DMS53 (cell line): ENCODE results near the gene ZDHHC8.

ENCODE experiments used
- DNase-seq: peaks from one replicate; lab custom pipeline; 2025; lab: John Stamatoyannopoulos, UW

The ZDHHC8 gene

DNA sequence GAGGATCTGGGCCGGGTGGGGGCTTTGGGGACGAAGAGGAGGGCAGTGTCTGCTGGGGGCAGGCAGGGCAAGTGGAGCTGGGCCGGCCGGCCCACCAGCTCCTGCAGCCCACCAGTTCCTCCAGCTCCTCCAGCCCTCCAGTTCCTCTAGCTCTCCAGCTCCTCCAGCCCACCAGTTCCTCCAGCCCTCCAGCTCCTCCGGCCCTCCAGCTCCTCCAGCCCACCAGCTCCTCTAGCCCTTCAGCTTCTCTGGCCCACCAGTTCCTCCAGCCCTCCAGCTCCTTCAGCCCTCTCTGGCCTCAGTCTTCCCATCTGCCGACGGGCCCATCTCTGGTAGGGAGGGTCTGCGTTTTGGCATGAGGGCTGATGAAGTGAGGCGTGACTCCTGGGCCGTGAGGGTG, 28.4 kb downstream of the ZDHHC8 start:
- DNase-seq, result no peak

DNA sequence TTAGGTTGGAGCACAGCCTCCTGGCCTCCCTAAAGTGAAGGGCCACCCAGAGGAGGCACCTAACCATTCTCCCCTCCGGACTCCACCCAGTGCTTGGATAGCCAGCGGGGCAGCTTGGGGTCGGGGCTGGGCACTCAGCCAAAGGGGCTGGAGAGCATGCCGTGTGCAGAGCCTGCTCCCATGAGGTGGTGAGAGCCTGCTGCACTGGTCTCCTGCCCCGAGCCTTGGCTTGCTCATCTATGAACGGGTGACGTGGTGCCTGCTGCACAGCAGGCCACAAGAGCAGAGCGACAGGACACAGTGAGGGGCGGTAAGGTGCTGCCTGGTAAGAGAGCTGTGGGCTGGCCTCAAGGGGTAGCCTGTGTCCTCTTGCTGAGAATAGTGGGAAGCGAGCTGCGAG, 33.3 kb downstream of the ZDHHC8 start:
- no peak for DNase-seq

DNA sequence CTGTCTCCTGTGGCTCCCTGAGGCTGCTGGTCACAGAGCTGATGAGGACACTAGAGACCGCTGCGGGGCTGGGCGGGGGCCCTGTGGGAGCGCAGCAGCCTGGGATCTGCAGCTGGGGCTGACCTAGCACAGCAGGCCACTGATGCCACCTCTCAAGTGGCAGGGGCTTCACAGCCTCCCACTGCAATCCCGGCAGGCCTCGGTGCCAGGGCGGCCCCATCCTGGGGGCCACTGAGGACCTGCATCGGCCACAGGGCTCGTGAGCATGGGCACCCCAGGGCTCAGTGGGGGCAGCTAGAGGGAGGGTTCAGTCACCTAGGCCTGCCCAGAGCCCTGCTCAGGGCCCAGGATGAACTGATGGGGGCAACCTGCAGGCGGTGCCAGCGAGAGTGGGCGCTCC, 33.8 kb downstream of the ZDHHC8 start:
- DNase-seq, result no peak

DNA sequence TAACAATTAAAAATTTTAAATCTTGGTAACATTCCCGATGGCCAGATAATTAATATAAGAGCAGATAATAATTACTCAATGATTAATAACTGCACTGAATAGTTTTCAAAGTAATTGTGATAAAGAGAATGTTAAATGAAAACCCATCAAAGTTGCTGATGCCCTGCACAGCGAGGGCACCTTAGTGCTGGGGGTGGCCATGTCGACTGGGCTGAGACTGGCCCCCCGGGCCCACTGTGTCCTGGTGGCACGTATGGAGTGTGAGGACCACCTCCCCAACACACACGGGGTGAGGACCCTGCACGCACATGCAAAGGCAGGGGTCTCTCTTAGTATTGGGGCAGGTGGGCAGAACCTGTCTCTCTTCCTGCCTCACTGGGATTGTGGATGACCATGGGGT, 34.3 kb downstream of the ZDHHC8 start:
- no peak for DNase-seq

DNA sequence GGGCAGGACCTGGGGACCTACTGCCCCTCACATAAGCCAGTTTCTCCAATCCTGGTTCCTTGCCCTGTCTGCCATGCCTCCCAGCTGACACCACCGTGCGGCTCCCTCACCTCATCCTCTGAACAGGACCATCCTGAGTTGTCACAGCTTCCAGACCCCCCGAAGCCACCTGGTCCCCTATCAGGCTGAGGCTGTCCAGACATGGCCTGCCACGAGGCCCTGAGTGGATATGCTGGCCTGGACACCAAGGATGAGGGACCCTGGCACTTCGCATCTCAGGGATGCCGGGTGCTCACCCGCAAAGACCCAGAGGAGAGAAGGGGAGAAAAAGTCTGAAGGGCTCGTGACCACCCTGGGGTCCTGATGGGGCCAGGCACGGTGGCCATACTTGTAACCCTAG, 35.1 kb downstream of the ZDHHC8 start:
- DNase-seq, result no peak

GRCh38 chr22:20167643-20168322, 36.2 kb downstream of the ZDHHC8 start:
- DNase-seq, result no peak

GRCh38 chr22:20169253-20169822, 37.7 kb downstream of the ZDHHC8 start:
- DNase-seq, result no peak

- DNase-seq, result no peak
Measured at GRCh38 chr22:20170170-20170569, 38.6 kb downstream of the ZDHHC8 start.

GRCh38 chr22:20171288-20172140, 39.9 kb downstream of the ZDHHC8 start:
- DNase-seq, result no peak

DNA sequence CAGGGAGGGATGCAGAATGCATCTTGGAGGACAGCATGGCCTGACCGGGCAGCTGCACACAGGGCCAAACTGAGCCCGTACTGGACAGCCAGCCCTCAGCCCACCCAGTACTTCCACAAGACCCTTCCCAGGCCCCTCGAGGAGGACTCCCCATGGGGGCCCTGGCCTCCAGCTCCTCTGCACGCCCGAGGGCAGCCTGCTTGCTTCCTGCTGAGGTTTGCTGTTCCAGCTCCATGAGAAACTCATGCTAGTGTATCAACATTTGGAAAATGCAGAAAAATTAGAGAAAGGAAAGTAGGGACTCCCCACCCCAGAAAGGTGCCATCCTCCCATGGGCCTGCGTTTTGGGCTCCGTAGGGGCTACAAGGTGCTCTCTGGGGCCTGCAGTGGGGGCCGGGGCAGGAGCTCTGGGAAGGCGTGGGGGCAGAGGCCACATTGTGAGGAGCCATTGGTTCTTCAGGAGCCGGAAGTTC, 40.6 kb downstream of the ZDHHC8 start:
- no peak for DNase-seq

DNA sequence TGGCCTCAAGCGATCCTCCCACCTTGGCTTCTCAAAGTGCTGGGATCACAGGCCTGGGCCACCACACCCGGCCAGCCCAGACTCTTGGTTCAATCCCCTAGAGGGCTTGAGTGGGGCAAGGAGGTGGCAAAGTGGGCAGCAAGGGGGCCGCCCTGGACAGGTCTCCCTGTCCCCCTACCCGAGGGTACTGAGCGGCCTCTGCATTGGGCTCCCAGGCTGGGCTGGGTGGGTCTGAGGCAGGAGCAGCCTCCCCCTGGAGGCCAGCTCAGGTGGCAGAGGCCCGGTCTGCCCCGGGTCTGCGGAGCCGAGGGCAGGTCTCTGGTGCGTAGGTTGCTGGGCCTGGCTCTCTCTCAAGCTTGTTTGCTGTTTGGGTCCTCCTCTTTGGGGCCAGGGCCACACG, 41.6 kb downstream of the ZDHHC8 start:
- DNase-seq, result no peak

GRCh38 chr22:20173772-20174171, 42.2 kb downstream of the ZDHHC8 start:
- DNase-seq, result no peak

DNA sequence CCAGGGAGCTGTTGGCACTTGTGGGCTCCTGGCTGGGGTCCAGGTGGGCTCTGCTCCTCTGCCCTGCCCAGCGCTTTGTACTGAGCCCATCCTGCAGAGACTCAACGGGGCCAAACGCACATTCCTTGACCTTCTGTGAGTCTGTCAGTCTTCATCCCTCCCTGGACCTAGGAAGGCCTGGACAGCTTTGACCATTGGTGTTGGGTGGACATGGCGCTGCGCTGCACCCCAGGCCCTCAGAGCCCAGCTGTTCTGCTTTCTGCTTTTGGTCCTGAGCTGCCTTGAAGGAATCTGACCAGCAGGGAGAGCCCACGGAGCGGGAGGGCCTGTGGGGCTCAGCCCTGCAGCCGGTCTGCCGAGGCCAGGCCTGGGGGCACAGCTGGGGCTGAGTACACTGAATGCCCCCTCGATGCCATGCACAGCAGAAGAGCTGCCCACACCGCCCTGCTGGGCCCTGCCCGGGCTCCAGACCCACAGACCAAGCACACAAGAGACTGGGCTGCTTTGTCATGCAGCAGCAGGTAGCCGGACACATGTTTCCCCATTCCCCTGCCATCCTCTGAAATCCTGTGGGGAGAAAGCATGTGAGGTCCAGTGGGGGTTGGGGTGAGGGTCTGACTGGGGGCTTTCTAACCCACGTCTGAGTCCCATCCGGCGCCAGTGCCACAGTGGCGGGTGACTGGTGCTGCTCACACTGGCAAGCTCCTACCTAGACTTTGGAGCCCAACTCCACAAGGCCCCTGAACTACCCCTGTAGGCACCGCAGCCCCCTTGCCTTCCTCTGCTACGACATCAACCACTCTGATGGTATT, 43.4 kb downstream of the ZDHHC8 start:
- DNase-seq, result peak; percentile 43

- DNase-seq, result no peak
Measured at GRCh38 chr22:20175597-20175900, 43.9 kb downstream of the ZDHHC8 start.

DNA sequence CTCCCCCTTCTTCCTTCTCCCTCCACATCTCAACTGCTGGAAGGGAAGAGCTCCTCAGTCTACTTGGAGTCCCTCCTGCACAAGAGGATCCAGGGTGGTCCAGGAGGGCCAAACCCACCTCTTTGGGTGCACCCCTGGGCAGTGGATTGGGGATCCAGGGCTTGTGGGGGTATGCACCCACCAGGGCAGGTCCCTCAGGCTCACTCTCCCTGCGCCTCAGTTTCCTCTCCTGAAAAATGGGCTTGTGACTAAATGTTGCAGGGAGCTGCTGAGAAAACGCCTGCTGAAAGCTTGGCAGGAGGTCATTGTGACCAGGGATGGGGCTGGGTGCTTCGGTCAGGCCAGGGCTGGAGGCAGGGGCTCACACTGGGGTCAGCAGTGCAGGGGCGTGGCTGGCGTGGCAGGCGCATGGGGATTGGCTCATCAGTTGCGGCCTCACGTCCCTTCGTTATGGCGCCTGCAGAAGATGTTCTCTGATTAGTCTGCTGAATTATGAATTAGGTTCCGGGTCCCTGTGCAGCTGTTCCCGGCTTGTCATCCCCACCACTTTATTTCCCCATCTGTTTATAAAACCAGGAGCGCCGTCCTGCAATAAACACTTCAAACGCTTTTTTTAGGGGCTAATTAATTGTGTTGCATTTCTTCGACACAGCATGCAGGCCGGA, 44.9 kb downstream of the ZDHHC8 start:
- no peak for DNase-seq

- DNase-seq, result no peak
Measured at GRCh38 chr22:20177217-20177911, 45.8 kb downstream of the ZDHHC8 start.

DNA sequence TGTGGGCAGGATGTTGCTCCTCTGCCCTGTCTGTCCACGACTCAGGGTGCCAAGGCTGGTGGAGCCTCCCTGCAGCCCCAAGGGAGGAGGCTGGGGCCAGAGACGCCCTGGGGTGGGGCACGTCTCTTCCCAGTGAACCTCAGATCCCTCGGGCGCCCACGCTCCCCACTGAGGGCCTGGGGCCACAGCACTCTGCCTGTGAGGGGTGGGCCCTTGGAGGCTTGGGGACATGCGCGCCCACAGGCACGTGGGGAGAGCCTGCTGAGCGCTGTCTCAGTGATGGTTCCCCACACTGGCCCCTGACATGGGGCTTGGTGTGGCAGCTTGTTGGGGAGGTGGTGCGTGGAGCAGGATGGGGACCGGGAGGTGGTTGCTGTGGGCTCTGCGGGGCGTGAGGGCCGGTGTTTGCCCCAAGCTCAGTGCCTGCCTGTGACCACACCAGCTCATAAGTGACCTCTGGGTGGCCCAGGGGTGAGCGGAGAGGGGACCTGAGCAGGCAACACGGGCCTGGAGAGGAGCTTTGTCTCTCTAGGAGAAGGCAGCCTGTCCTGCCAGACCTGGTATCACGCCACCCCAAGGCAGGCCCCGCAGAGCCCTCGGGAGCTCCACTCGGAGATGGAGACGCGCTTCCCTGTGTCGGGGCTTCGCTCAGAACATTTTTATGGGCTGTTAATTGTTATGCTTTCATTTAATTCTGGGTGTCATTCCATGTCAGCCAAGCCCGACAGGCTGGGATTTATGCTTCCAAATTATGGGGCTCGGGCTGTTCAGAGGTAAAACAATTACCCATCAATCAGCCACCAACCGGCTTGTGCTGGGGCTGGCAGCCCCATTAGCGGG, 46.7 kb downstream of the ZDHHC8 start:
- DNase-seq, result no peak

DNA sequence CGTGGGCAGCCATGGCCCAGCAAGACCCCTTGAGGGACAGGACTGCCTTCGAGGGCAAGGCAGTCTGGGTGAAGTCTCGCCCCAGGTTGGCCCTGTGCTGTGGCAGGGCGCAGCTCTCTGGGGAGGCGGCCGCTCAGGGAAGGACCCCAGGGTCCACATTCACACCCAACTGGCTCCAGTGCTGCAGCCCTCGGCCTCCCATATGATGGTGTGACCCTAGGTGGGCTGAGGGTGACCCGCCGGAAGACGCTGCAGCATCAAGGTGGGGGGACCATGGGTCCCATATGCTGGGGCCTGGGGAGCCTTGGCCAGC, 47.3 kb downstream of the ZDHHC8 start:
- no peak for DNase-seq

DNA sequence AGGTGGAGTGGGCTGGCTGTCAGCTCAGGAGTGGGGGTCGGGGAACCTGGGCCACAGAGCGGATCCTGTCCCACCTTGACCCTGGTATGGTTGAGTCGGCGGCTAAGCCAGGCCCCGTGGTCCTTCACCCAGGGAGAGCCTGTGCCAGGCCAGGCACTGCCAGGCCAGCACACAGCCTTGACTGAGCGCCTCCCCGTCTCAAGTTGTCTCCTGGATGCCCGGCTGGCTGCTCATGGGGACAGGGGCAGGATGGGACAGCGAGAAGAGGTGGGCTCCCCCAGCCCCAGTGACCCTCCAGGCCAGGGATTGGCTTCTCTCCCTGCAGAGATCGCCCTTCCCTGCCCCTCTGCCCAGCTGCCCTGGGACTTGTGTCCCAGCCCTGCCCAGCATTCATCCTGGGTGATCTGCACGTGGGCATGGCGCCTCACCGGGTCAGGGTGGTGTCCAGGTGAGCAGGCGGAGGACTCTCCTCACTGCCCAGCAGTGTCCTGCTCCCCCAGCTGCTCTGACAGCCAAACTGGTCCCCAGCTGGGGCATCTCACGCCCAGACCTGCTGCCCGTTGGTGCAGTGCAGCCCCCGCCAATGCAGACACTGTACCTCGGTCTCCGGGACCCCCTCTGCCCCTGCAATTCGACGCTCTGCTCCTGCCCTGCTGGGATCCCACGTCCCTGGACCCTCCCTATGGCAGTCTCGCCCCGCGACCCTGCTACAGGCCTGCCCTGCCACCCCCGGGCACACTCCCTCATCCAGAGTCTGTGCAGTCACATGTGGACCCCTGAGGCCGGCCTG, 48.0 kb downstream of the ZDHHC8 start:
- no peak for DNase-seq

- DNase-seq, result no peak
Measured at GRCh38 chr22:20180245-20180630, 48.6 kb downstream of the ZDHHC8 start.
